HFFc6 (cell line): ENCODE data around the gene BBC3. TPM values are rescaled to one million over a fixed set of nuclear protein-coding genes. Genes with fewer than 3 reads are reported as not detected.

Experiments
- DNase-seq: peaks from one replicate; pipeline ENCODE4 v3.0.0-alpha.2; 2018
- H3K27ac Mint-ChIP-seq: 2 replicates; pipeline ENCODE4 v1.8.0; 2020; ENCODE audit warnings: mild to moderate bottlenecking, mixed read lengths
- H3K27me3 Mint-ChIP-seq: 2 replicates; pipeline ENCODE4 v1.8.0; 2021; ENCODE audit warnings: mild to moderate bottlenecking, moderate library complexity, mixed read lengths; ENCODE audit not compliant: insufficient read depth
- H3K36me3 Mint-ChIP-seq: 2 replicates; pipeline ENCODE4 v1.8.0; 2021; ENCODE audit warnings: low read depth, mixed read lengths
- H3K4me1 Mint-ChIP-seq: 2 replicates; pipeline ENCODE4 v1.8.0; 2020; ENCODE audit warnings: low read depth, mixed read lengths
- H3K4me3 Mint-ChIP-seq: 2 replicates; pipeline ENCODE4 v1.8.0; 2020; ENCODE audit warnings: mild to moderate bottlenecking, moderate library complexity, mixed read lengths
- H3K9me3 Mint-ChIP-seq: 2 replicates; pipeline ENCODE4 v1.8.0; 2020; ENCODE audit warnings: mild to moderate bottlenecking, mixed read lengths
- total RNA-seq, 6 experiments: library from RNA; stranded (reverse); fragmentation: NEBNext Ultra II Directional; extraction: Animal tissue kit (Norgen Biotek cat#: 25700); gene quantifications; 2 replicates in 1 of 6; 3 replicates in 5 of 6; pipeline ENCODE4 v1.2.3, GENCODE V29; 2021
- TF ChIP-seq, protein P1 (sequence below): fragments of 200-600 bp; sonication (generic); IDR thresholded peaks from 2 replicates; pipeline ENCODE4 v1.5.0; 2021; ENCODE audit warnings: antibody characterized with exemption, mild to moderate bottlenecking

The BBC3 gene
- total RNA-seq, 6 experiments from 2014 or later = 8.6 to 10.9 (median 9.6) TPM

DNA sequence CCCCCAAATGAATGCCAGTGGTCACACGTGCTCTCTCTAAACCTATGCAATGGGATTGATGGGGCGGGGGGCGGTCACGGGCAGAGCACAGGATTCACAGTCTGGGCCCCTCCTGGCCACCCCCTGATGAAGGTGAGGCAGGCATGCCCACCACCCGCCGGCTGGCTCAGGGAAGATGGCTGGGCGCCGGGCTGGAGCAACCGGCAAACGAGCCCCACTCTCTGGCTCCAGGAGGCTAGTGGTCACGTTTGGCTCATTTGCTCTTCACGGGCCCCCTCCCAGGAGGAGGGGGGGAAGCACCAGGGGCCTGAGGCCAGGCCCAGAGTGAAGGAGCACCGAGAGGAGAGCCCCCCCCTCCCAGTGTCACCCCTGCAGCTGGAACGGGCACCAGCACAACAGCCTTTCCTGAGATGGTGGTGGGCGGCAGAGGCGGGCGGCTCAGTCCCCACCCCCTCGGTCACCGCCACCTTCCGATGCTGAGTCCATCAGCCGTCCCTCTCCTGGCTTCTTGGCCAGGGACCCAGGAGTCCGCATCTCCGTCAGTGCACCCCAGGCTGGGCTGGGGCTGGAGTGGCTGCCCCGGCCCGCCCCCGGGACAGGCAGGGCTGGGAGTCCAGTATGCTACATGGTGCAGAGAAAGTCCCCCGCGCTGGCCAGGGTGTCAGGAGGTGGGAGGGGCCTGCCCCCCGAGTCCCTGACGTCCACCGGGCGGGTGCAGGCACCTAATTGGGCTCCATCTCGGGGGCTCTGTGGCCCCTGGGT, 9.7 kb downstream of the BBC3 start:
- H3K27ac Mint-ChIP-seq = no peak overlapping the region
- TF ChIP-seq, protein P1, sequence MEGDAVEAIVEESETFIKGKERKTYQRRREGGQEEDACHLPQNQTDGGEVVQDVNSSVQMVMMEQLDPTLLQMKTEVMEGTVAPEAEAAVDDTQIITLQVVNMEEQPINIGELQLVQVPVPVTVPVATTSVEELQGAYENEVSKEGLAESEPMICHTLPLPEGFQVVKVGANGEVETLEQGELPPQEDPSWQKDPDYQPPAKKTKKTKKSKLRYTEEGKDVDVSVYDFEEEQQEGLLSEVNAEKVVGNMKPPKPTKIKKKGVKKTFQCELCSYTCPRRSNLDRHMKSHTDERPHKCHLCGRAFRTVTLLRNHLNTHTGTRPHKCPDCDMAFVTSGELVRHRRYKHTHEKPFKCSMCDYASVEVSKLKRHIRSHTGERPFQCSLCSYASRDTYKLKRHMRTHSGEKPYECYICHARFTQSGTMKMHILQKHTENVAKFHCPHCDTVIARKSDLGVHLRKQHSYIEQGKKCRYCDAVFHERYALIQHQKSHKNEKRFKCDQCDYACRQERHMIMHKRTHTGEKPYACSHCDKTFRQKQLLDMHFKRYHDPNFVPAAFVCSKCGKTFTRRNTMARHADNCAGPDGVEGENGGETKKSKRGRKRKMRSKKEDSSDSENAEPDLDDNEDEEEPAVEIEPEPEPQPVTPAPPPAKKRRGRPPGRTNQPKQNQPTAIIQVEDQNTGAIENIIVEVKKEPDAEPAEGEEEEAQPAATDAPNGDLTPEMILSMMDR = no peak
- no peak for DNase-seq
- no peak overlapping the region for H3K4me3 Mint-ChIP-seq
- H3K4me1 Mint-ChIP-seq = peaks cover 7% of the 10 kb centered on the region
- no peaks in the 10 kb centered on the region for H3K9me3 Mint-ChIP-seq
- peaks cover 9% of the 10 kb centered on the region for H3K36me3 Mint-ChIP-seq
- peaks cover 3% of the 10 kb centered on the region for H3K27me3 Mint-ChIP-seq

DNA sequence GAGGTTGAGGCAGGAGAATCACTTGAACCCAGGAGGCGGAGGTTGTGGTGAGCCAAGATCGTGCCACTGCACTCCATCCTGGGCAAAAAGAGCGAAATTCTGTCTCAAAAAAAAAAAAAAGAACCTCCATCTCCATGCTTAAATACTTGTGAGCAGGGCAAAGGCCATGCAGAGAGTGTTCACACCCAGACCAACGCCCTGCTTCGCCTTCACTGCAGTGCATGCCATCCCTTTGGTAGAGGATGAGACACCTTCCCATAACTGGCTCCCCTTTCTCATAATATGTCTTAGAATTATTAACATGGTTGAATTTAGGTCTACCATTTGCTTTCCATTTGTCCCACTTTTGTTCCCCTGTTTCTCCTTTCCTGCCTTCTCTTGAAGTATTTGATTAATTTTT, 15.4 kb downstream of the BBC3 start:
- Mint-ChIP-seq H3K27ac (no peak overlapping the region), H3K4me3 (no peak overlapping the region), H3K27me3 (peaks cover 7% of the 10 kb centered on the region), H3K4me1 (peaks cover 5% of the 10 kb centered on the region), H3K9me3 (no peaks in the 10 kb centered on the region), H3K36me3 (peaks cover 4% of the 10 kb centered on the region)
- no peak for DNase-seq
- TF ChIP-seq, protein P1 = no peak

DNA sequence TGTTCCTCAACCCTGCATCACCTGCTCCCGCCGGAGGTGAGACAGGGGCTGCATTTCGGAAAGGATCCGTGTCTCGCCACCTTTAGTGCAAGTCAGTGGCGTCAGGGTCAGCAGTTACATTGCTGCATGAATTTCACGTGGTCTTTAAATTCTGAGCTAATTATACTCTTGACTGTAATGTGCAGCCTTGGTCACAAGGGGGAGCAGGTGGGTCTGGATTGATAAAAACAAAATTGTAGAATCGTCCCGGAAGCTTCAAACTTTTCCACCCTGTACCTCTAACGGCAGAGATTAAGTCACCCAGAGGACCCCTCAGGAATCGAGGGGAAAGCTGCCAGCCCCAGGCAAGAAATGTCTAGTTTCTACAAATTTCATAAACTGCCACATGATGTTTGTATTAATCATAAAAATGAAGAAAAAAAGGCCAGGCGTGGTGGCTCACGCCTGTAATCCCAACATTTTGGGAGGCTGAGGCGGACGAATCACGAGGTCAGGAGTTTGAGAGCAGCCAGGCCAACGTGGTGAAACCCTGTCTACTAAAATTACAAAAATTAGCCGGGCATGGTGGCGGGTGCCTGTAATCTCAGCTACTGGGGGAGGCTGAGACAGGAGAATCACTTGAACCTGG, 20.2 kb downstream of the BBC3 start:
- Mint-ChIP-seq H3K4me1 (peaks cover 16% of the 10 kb centered on the region), H3K9me3 (no peaks in the 10 kb centered on the region), H3K36me3 (peaks cover 15% of the 10 kb centered on the region), H3K27ac (peak overlapping the region; percentile 92), H3K4me3 (no peak overlapping the region; the same call in 1 of the 2 replicates), H3K27me3 (peaks cover 6% of the 10 kb centered on the region; the same call in 1 of the 2 replicates)
- TF ChIP-seq, protein P1 = peak; percentile 93
- peak; percentile 72 for DNase-seq

DNA sequence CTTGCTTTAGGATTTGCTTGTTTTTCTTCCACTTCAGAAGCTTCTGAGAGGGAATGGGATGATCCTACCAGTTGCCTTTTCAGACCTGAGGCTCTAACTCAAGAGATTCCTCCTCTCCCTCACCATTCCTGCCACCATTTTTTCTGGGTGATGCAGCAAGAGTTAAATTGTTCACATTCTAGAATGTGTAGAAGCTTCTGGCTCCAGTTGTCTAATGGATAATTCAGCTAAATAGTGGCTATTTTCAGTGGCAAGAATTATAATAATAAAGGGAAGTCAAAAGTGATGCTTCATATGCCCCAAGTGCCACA, 20.9 kb downstream of the BBC3 start:
- no peak for DNase-seq
- Mint-ChIP-seq H3K4me1 (peaks cover 16% of the 10 kb centered on the region), H3K9me3 (no peaks in the 10 kb centered on the region), H3K27ac (peak overlapping the region; percentile 92), H3K27me3 (peaks cover 6% of the 10 kb centered on the region; the same call in 1 of the 2 replicates), H3K4me3 (no peak overlapping the region), H3K36me3 (peaks cover 19% of the 10 kb centered on the region)
- TF ChIP-seq, protein P1 = no peak

DNA sequence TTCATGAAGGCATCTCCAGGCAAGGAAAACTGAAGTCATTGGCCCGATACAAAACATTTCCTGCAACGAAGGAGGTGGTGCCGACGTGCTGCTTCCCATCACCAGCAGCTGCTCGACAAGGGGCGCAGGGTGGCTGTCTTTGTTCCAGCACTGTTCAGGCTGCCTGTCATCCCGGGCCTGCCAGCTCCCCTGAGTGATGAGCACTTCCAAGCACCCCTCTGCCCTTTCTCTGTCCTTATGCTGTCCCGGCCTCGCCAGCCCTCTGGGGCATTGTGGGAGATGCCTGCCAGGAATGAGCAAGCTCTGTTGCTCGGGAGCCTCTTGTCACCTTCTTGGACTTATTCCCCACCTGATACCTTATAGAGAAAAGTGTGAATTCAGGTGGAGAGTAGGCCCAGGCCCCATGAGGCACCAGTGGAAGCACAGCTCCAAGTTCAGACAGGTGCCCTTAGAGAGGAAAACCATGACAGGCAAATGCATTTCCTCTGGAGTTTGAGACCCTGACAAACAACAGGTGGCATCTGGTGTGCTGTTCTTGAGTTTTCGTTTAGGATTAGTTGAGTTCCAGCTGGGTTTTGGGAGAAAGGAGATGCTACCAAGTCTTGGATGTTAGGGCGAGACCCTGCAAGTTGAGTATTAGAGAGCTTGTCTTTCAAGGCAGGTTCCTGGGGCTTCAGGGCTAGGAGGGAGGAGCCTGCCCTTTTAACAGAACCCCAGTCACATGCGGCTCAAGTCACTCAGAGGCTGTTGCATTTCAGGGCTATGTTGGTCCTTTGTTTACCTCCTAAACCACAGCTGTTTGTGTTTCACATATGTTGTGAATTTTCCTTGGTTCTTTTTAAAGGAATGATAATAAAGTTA, 21.4 kb downstream of the BBC3 start:
- H3K9me3 Mint-ChIP-seq = no peaks in the 10 kb centered on the region
- DNase-seq = no peak
- H3K27ac Mint-ChIP-seq = peak overlapping the region; percentile 92
- peaks cover 16% of the 10 kb centered on the region for H3K4me1 Mint-ChIP-seq
- no peak overlapping the region for H3K4me3 Mint-ChIP-seq
- H3K36me3 Mint-ChIP-seq = peaks cover 24% of the 10 kb centered on the region
- TF ChIP-seq, protein P1 = no peak
- peaks cover 6% of the 10 kb centered on the region; the same call in 1 of the 2 replicates for H3K27me3 Mint-ChIP-seq
